Activated naive CD8-positive, alpha-beta T cell (primary cell): ENCODE data around the gene ITGA8.
"Not testable (repeated sequence)": the region's sequence is repeated elsewhere in the genome, so short reads cannot be mapped to it uniquely, and the experiment has no call there.

ENCODE experiments used
- H3K27ac Mint-ChIP-seq: one replicate; pipeline ENCODE4 v1.8.0; 2021; ENCODE audit warnings: mixed read lengths
- H3K27me3 Mint-ChIP-seq: one replicate; pipeline ENCODE4 v1.8.0; 2021; ENCODE audit warnings: mixed read lengths
- H3K36me3 Mint-ChIP-seq: one replicate; pipeline ENCODE4 v1.8.0; 2021; ENCODE audit warnings: mixed read lengths
- H3K4me1 Mint-ChIP-seq: one replicate; pipeline ENCODE4 v1.8.0; 2021; ENCODE audit warnings: low read depth, mixed read lengths
- H3K4me3 Mint-ChIP-seq: one replicate; pipeline ENCODE4 v1.8.0; 2021; ENCODE audit warnings: mild to moderate bottlenecking, mixed read lengths
- H3K9me3 Mint-ChIP-seq: one replicate; pipeline ENCODE4 v1.8.0; 2021; ENCODE audit warnings: low read depth, mixed read lengths

The ITGA8 gene

DNA sequence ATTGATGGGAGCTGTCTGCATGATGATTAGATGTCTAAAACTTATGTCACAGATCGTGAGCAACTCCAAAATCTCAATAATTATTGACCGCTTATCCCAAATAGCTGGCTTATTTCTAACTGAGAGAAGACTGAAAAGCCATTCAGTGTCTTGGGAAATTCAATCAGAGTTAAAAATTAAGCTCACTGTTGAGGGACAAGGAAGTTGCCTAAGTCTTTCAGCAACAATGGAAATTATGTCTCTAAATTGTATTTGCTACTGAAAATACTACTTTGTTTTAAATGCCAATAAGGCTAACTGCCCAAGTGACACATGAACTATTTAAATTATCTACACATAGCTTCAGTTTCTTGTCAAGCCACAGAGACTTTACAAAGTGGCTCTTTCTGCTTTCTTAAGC lies 240.8 kb downstream of the ITGA8 start:
- Mint-ChIP-seq H3K9me3 (peaks cover 3% of the 10 kb centered on the region), H3K36me3 (no peaks in the 10 kb centered on the region), H3K4me3 (no peak overlapping the region), H3K27ac (no peak overlapping the region), H3K27me3 (peaks cover 13% of the 10 kb centered on the region), H3K4me1 (no peaks in the 10 kb centered on the region)

DNA sequence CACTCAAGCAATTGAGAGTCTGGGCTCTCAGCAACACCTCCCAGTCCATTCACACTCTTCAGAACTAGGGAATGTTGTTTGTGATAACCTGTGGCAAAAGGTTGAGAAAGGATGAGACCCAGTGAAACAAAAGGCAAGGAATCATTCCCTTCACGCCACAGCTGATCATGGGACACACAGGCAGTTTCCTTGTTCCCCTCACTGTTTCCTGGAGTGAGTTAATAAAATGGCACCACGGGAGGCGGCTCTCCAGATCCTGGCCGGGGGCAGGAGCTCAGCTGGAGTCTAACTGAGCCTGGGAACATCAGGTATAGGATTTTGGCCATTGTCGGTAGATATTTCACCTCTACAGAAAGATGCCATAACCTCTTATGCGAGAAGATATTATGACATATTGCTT lies 241.3 kb downstream of the ITGA8 start:
- peaks cover 18% of the 10 kb centered on the region for H3K27me3 Mint-ChIP-seq
- no peaks in the 10 kb centered on the region for H3K4me1 Mint-ChIP-seq
- H3K9me3 Mint-ChIP-seq: peaks cover 3% of the 10 kb centered on the region
- no peaks in the 10 kb centered on the region for H3K36me3 Mint-ChIP-seq
- H3K27ac Mint-ChIP-seq: no peak overlapping the region
- no peak overlapping the region for H3K4me3 Mint-ChIP-seq

DNA sequence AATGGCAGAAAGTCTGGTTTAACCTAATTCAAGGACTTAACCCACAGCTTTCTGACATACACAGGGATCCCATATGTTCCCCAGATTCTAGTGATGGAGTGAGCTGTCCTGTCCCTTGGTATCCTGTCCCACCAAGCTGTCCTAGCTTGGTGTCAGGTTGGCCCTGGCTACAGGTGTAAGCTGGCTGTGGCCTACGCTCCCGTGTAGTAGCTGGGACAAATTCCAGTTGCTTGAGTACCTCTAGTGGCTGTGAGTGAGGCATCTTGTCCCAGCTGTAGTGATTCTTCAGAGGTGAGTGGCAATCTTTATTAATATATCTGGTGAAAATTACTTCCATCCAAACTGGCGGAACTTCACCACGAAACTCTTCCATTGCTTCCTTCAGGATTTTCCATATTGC lies 243.4 kb downstream of the ITGA8 start:
- Mint-ChIP-seq H3K4me3 (no peak overlapping the region), H3K9me3 (peaks cover 3% of the 10 kb centered on the region), H3K4me1 (no peaks in the 10 kb centered on the region), H3K27ac (no peak overlapping the region), H3K36me3 (no peaks in the 10 kb centered on the region), H3K27me3 (peaks cover 16% of the 10 kb centered on the region)

DNA sequence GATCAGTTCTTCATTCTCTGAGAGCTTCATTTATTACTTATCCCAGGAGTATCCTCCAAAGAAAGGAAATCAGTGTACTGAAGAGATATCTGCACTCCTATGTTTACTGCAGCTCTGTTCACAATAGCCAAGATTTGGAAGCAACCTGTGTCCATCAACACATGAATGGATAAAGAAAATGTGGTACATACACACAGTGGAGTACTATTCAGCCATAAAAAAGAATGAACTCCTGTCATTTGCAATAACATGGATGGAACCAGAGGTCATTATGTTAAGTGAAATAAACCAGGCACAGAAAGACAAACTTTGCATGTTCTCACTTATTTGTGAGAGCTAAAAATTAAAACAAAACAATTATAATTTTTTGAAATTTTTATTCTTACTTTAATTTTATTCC lies 244.3 kb downstream of the ITGA8 start:
- not testable (repeated sequence) for H3K27ac Mint-ChIP-seq, H3K4me3 Mint-ChIP-seq, H3K36me3 Mint-ChIP-seq, H3K4me1 Mint-ChIP-seq, H3K9me3 Mint-ChIP-seq
- H3K27me3 Mint-ChIP-seq: peaks cover 16% of the 10 kb centered on the region

DNA sequence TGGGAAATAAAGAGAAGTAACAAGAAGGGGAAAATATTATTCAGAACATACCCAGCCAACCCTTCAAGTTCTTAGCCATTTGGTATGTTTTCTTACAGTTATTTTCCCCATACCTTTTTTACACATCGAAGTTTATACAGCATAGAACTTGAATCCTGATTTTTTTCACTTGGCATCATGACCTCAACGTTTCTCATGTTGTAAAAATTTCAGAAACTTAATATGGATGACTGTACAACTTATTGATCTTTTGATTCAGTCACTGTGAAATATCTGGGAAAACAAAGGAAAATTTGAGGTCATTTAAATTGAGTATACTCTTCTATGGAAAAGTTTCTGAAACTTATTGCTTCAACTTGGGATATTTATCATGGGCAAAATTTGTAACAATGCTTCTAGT lies 245.1 kb downstream of the ITGA8 start:
- H3K4me3 Mint-ChIP-seq: no peak overlapping the region
- H3K27me3 Mint-ChIP-seq: peaks cover 16% of the 10 kb centered on the region
- H3K4me1 Mint-ChIP-seq: no peaks in the 10 kb centered on the region
- H3K9me3 Mint-ChIP-seq: peaks cover 3% of the 10 kb centered on the region
- H3K36me3 Mint-ChIP-seq: no peaks in the 10 kb centered on the region
- H3K27ac Mint-ChIP-seq: no peak overlapping the region

DNA sequence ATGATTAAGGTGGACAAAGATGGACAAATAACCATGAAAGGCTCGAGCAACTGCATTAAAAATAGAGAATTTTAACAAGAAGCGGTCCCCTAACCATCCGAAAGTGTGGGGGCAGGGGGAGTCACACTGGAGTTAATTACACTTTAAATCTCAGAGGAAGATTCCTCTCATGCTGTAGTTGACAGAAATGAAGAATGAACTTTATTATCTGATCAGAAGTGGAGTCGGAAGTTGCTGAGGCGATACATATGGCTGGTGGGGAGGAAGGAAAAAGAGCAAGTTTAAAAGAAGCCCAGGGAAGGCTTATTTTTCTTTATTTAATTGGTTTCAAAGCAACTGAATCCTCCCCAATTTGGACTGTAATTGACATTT lies 246.3 kb downstream of the ITGA8 start:
- no peak overlapping the region for H3K27ac Mint-ChIP-seq
- no peaks in the 10 kb centered on the region for H3K4me1 Mint-ChIP-seq
- no peak overlapping the region for H3K4me3 Mint-ChIP-seq
- H3K9me3 Mint-ChIP-seq: peaks cover 3% of the 10 kb centered on the region
- H3K36me3 Mint-ChIP-seq: no peaks in the 10 kb centered on the region
- H3K27me3 Mint-ChIP-seq: peaks cover 18% of the 10 kb centered on the region

DNA sequence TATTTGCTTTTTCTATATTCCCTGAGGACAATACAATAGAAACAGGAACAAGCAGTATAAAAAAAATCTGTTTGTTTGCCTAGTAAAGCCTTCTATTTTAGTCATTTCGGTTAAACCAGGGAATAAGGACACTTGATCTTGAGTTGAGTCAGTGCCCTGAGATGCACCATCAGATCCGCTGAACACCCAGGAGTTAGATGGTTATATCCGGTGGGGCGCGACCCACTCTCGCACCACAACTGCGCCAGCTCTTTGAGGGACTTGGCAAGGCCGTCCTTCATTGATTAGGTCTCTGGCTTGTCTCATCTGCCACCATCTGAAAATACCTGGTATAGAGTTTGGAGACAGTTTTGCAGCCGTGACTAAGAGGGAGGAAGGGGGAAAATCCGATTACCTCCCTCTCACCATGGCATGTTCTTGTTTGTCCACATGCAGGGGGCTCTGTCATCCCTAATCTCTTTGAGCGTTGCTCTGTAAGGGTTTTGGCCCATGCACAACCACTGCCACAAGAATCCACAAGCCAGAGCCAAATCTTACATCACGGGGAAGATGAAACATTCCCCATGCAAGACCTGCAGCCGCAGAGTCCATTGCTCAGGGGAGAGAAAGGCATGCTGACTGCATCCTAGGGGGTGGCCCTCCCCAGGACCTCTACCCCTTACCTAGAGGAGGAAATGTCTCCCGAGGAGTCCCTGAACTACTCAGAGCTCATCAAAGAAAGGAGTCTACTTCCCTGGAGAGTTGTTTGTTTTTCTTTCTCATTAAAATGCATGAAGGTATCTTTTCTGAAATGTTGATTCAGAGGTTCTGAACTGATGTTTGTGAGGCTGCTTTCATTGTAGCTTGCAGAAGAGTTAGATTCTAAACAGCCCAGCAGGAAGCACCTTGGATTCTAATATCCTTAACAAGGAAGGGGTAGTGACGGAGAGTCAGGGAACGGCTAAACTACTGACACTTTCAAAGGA lies 247.0 kb downstream of the ITGA8 start:
- no peaks in the 10 kb centered on the region for H3K4me1 Mint-ChIP-seq
- H3K27me3 Mint-ChIP-seq: peaks cover 18% of the 10 kb centered on the region
- peaks cover 3% of the 10 kb centered on the region for H3K9me3 Mint-ChIP-seq
- no peak overlapping the region for H3K27ac Mint-ChIP-seq
- no peaks in the 10 kb centered on the region for H3K36me3 Mint-ChIP-seq
- H3K4me3 Mint-ChIP-seq: no peak overlapping the region

DNA sequence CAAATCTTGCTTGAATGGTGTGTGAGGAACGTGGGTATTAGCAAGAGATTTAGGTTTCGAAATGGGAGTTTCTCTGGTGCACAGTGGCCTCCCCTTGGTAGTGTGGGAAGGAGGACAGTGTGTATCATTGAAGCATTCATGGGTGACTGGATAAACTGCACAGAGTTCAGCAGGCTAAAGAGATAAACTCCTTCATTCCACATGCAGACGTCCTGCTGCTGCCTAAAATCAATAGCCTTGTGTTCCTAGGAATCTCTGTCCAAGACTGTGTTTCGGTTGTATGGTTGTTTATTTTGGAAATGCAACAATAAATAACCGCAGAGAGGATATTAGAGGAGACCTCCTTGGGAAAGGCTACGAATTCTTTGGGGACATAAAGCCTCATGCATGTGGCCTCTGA lies 247.7 kb downstream of the ITGA8 start:
- H3K36me3 Mint-ChIP-seq: no peaks in the 10 kb centered on the region
- H3K4me1 Mint-ChIP-seq: no peaks in the 10 kb centered on the region
- no peak overlapping the region for H3K4me3 Mint-ChIP-seq
- H3K27me3 Mint-ChIP-seq: peaks cover 15% of the 10 kb centered on the region
- peaks cover 3% of the 10 kb centered on the region for H3K9me3 Mint-ChIP-seq
- H3K27ac Mint-ChIP-seq: no peak overlapping the region

DNA sequence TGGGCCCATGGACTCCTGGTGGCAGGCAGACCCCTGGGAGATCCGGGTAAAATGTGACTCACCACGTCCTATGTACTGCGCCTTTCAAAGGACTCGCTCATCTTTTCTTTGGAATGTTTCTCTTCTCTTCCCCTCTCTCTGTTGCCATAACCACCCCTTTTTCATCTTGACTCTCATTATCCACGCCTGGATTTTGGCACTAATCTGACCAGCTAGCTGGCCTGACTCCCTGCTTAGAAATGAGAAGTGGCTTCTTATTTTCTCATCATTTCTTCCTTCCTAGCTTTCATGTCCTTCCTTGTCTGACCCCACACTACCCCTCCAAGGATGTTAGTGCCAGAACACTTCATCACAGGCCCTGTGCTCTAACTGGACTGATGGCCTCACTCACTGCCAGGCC lies 250.6 kb downstream of the ITGA8 start:
- no peak overlapping the region for H3K27ac Mint-ChIP-seq
- H3K36me3 Mint-ChIP-seq: peaks cover 2% of the 10 kb centered on the region
- H3K27me3 Mint-ChIP-seq: peaks cover 18% of the 10 kb centered on the region
- no peaks in the 10 kb centered on the region for H3K9me3 Mint-ChIP-seq
- H3K4me3 Mint-ChIP-seq: no peak overlapping the region
- no peaks in the 10 kb centered on the region for H3K4me1 Mint-ChIP-seq

DNA sequence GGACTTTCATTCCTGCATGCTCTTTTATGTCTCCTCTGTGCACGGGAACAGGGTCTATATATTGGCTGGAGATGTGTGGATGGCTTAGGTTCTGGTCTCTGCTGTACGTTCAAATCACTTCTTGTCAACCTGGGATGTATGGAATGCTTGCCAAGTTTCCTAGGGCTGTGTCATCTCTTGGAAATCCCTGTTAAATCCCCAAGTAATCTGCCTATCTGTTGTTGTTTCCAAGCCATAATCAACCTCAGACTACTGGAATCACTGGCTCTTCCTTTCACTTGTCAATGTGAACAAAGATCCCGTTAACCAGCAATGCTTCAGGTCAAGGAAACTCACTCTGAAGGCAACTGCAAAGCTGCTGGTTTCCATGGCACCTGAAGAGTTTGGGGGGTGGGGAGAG lies 255.3 kb downstream of the ITGA8 start:
- peaks cover 9% of the 10 kb centered on the region for H3K9me3 Mint-ChIP-seq

More for the DNA sequence above, 255.3 kb downstream of the ITGA8 start:
- no peak overlapping the region for H3K27ac Mint-ChIP-seq
- H3K4me3 Mint-ChIP-seq: no peak overlapping the region
- H3K27me3 Mint-ChIP-seq: peaks cover 22% of the 10 kb centered on the region
- H3K36me3 Mint-ChIP-seq: peaks cover 2% of the 10 kb centered on the region
- no peaks in the 10 kb centered on the region for H3K4me1 Mint-ChIP-seq
